ENCODE measurements around the gene PRRT3. TPM values are rescaled to one million over a fixed set of nuclear protein-coding genes. Genes with fewer than 3 reads are reported as not detected.

The PRRT3 gene
- total and polyA plus RNA-seq, 2 of the 13 experiments (the other 11 are each of a cell fraction or from before 2014, with no cell fraction given): 0.22 to 0.44 TPM

DNA sequence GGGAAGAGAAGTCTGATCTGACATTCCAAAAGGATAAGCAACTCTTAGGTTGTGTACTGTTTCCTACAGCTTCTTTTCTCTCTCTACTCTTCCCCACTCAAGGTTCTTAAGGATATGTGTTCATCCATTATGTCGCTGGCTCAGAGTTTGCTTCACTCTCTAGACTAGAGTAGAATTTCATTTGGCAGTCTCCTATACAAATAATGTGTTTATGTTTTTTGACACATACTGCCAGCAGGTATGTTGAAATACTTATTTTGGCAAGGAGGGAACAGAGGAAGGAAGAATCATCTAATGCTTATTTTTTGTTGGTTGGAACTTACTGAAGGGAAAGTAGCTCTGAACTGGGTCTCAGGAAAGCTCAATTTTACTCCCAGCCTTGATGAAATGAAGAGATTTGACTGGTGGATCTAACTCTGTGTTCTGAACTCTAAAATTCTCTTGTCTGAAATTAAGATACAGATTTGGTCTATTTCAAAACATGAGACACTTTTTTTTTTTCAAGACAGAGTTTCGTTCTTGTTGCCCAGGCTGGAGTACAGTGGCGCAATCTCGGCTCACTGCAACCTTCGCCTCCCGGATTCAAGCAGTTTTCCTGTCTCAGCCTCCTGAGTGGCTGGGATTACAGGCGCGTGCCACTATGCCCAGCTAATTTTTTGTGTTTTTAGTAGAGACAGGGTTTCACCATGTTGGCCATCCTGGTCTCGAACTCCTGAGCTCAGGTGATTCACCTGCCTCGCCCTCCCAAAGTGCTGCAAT lies 42.1 kb upstream of the PRRT3 start (continued):
- no peak for TF ChIP-seq HNRNPK (IDR thresholded peaks at IDR 0.05; ENCODE audit: low read depth, low read length, poor library complexity, severe bottlenecking)

DNA sequence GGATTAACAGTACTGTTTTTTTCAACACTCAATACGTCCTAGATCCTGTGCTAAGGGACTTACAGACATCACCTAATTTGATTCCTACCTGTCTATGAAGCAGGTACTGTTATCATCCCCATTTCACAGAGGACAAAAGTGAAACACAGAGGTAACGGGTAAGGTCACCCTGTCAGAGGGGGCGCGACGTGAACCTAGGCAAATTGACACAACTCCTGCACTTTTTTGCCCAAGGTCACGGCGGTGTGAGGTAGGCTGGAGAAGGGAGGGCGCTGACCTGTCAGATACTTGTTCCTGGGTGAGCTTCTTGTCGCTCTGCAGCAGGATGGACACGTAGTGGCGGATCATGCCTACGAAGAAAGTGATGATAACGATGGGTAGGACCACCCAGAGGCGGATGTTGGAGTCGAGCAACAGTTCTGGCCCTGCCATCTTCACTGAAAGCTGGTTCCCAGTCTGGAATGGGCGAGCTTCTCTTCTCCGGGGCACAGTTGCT lies 34.1 kb upstream of the PRRT3 start:
- ChIA-PET CTCF (ENCODE audit: low intra/inter-chr PET ratio, low total read pairs) (no interaction called here), POLR2A (interaction anchor here (0.7 to 1.4 kb wide), 7 partner anchors 9 to 237 kb away, joined by 3 to 6 read pairs (median 4); partner anchors contain the start of gene FANCD2)
- H3K79me2 ChIP-seq (ENCODE audit: insufficient read depth, low read length): peaks cover 35% of the 10 kb centered on the region
- 0% methylated on average over 12 of the region's 17 CpGs for WGBS (ENCODE audit: low lambda C conversion rate)
- no peak for DNase-seq (ENCODE audit: low spot score)
- H3K4me3 ChIP-seq (replicated peaks in 1 of 3; ENCODE audit: insufficient read depth in 1 of 3, low read depth in 2 of 3, low read length in 3 of 3): peak overlapping the region; percentile 78 to 100 (median 95)
- H3K9ac ChIP-seq (ENCODE audit: insufficient read depth, low read depth, low read length): peak overlapping the region; percentile 84
- FAIRE-seq: no peak
- in situ Hi-C loops (cut with HindIII; ENCODE audit: extremely low pct_ligation_motif_present, low pct_unique_long_range_greater_than_20kb): no loop called here
- H3K27me3 ChIP-seq (ENCODE audit: control insufficient read depth in 1 of 2, insufficient read depth in 2 of 2, low read length in 2 of 2): no peaks in the 10 kb centered on the region; a peak in 1 of 5 replicates
- H4K20me1 ChIP-seq (ENCODE audit: insufficient read depth, low read length): no peaks in the 10 kb centered on the region
- no peaks in the 10 kb centered on the region for H3K9me3 ChIP-seq (ENCODE audit: low read length)
- H2AFZ ChIP-seq (ENCODE audit: low read length): peak overlapping the region; percentile 97
- H3K36me3 ChIP-seq (replicated peaks in 1 of 2; ENCODE audit: control insufficient read depth in 1 of 2, insufficient read depth in 2 of 2, low read length in 2 of 2): peaks cover 0 to 2% of the 10 kb centered on the region in 2 experiments; a peak in 1 of 5 replicates
- peak overlapping the region; percentile 75 for H3K4me2 ChIP-seq (ENCODE audit: low read depth, low read length)
- peaks cover 25% of the 10 kb centered on the region for H3K4me1 ChIP-seq (ENCODE audit: insufficient read depth, low read length)
- intact Hi-C loops (cut with micrococcal nuclease; ENCODE audit: unreplicated experiment): loop anchor here (5.0 kb wide), 1 partner anchor 41 kb away; the partner anchor contains the start of gene FANCD2
- BruUV-seq (replicated peaks): TSS peak; percentile 80
- ATAC-seq: peak; percentile 73
- H3K27ac ChIP-seq (ENCODE audit: extremely low read length, insufficient read depth, low read length): peak overlapping the region; percentile 65
- TF ChIP-seq ZFYVE20 (CRISPR knock-in tag; IDR thresholded peaks at IDR 0.05; ENCODE audit: borderline replicate concordance, low read depth) (no peak), ZNF629 (CRISPR knock-in tag; conservative IDR thresholded peaks at IDR 0.05) (peak; percentile 69), SKI (IDR thresholded peaks at IDR 0.05; ENCODE audit: partially characterized antibody) (no peak), GABPB1 (CRISPR knock-in tag; IDR thresholded peaks at IDR 0.05) (0 out of 2 replicates have a peak, but pooled peaks have one; percentile 28), ZNF160 (CRISPR knock-in tag; IDR thresholded peaks at IDR 0.05) (no peak), STAT5B (CRISPR knock-in tag; IDR thresholded peaks at IDR 0.05) (no peak), ZNF781 (CRISPR knock-in tag; IDR thresholded peaks at IDR 0.05; ENCODE audit: borderline replicate concordance, not compliant biosample characterization) (no peak), ZNF639 (CRISPR knock-in tag; conservative IDR thresholded peaks at IDR 0.05) (no peak), ZNF468 (CRISPR knock-in tag; IDR thresholded peaks at IDR 0.05) (0 out of 2 replicates have a peak, but pooled peaks have one; percentile 32), KDM2A (CRISPR knock-in tag; IDR thresholded peaks at IDR 0.05; ENCODE audit: borderline replicate concordance, low read depth) (no peak), ZNF136 (CRISPR knock-in tag; IDR thresholded peaks at IDR 0.05; ENCODE audit: low read depth) (no peak), MAF1 (CRISPR knock-in tag; IDR thresholded peaks at IDR 0.05; ENCODE audit: borderline replicate concordance) (no peak), U2AF1 (optimal IDR thresholded peaks at IDR 0.05; ENCODE audit: low read depth, low read length) (no peak), ELF1 (CRISPR knock-in tag; IDR thresholded peaks at IDR 0.05) (no peak), ZNF501 (CRISPR knock-in tag; IDR thresholded peaks at IDR 0.05) (no peak)
- TF ChIP-seq, protein P1, sequence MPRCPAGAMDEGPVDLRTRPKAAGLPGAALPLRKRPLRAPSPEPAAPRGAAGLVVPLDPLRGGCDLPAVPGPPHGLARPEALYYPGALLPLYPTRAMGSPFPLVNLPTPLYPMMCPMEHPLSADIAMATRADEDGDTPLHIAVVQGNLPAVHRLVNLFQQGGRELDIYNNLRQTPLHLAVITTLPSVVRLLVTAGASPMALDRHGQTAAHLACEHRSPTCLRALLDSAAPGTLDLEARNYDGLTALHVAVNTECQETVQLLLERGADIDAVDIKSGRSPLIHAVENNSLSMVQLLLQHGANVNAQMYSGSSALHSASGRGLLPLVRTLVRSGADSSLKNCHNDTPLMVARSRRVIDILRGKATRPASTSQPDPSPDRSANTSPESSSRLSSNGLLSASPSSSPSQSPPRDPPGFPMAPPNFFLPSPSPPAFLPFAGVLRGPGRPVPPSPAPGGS (CRISPR knock-in tag; IDR thresholded peaks at IDR 0.05): 0 out of 2 replicates have a peak, but pooled peaks have one; percentile 4

All from HepG2 (cell line).